Left cardiac atrium (tissue), 4 donors: ENCODE data around the gene ADGRL4. TPM values are rescaled to one million over a fixed set of nuclear protein-coding genes. Genes with fewer than 3 reads are reported as not detected.
"Not testable (repeated sequence)": the region's sequence is repeated elsewhere in the genome, so short reads cannot be mapped to it uniquely, and the experiment has no call there.

Experiments
- ATAC-seq, 2 donors: fragments of 200-7000 bp; cut with Tn5 transposase; one replicate each; pipeline ENCODE4 v1.9.1; 2020; ENCODE audit warnings: mild to moderate bottlenecking in 2 of 2, moderate library complexity in 2 of 2
- DNase-seq: peaks from one replicate; pipeline ENCODE4 v3.0.0-alpha.2; 2020
- intact Hi-C, 2 donors: fragments of 100-400 bp; cut with DNase I; formaldehyde crosslinking; loops; one replicate each; pipeline versions ENCODE4 v1.14.1 to v1.15.1; 2022 to 2023
- total RNA-seq, 2 donors: library from RNA; stranded (reverse); fragmentation: NEBNext Ultra II Directional; extraction: Animal tissue kit (Norgen Biotek cat#: 25700); gene quantifications; one replicate each; pipeline ENCODE4 v1.2.1, GENCODE V29; 2021
- donor health status: DM: no; HTN: yes; CAD: no.
- donor health status: DM: no; HTN: yes; CAD: no; lungs with severe emphysema.
- donor health status: DM: yes; HTN: yes; CAD: no.
- donor health status: Dilated cardiomyopathy.

ADGRL4 gene
- total RNA-seq, 2 donors from 2014 or later: 30.6 to 34.8 TPM

DNA sequence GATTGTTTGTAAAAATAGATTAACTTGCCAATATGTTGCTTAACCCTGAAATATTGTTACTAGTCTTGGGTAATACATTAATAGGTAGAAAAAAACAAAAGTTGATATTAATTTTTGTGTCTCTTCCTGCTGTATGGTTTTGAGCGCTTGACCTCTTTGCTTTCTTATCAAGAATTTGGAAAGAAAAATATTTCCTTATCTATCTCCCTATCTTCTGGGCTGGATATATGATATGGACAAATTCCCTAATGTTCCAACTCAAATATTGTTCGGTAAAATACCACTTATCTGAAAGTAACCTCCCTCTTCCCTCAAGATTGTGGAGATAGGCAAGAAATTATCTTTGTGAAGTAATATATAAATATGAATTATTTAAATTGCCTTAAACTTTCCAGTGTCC, 57.3 kb downstream of the ADGRL4 start:
- intact Hi-C loops: no loop called here
- DNase-seq: no peak
- ATAC-seq: no peak

- intact Hi-C loops: no loop called here
- ATAC-seq (no peak), DNase-seq (no peak)
These were observed 87.4 kb downstream of the ADGRL4 start for GRCh38 chr1:78919150-78919549.

- DNase-seq (no peak), ATAC-seq (no peak)
- intact Hi-C loops: no loop called here
These were observed 88.4 kb downstream of the ADGRL4 start for GRCh38 chr1:78918157-78918556.

- intact Hi-C loops: no loop called here
- ATAC-seq (no peak), DNase-seq (no peak)
These were observed 89.5 kb downstream of the ADGRL4 start for GRCh38 chr1:78916986-78917385.

GRCh38 chr1:78913950-78914349, 92.6 kb downstream of the ADGRL4 start:
- ATAC-seq (no peak), DNase-seq (no peak)
- intact Hi-C loops: no loop called here

DNA sequence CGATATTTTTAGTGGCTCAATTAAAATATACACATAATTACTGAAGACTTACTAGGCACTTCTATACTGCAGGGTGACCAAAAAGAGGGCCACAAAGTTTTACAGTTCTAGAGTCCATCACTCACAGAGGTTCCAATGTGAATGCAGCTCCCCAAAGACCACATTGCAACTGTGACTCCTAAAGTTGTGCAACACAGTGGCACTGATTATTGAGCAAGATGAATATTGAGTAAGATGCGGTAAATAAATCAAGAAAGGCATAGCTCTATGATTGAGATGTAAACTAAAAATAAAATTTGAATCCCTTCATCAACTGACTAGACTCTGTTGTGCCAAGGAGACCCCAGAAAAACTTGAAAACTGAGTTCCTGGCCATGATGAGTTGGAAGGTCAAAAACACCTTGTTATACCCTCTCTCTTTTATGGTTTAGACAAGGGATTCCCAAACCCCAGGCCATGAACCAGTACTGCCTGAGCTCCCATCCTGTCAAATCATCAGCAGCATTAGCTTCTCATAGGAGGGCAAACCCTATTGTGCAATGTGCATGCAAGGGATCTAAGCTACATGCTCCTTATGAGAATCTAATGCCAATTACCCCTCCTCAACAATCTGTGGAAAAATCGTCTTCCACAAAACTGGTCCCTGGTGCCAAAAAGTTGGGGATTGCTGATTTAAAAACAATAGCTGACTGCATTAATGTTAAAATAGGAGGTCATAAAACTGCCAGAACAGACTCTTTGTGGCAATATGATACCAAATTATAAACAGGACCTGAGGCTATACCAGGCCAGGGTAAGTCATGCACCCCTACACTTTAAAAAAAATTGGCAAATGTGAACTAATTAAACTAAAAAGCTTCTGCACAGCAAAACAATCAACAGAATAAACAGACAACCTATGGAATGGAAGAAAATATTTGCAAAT, 94.3 kb downstream of the ADGRL4 start:
- DNase-seq: no peak
- no peak for ATAC-seq
- intact Hi-C loops: no loop called here

- ATAC-seq: no peak
- intact Hi-C loops: no loop called here
- no peak for DNase-seq
These were observed 103.9 kb downstream of the ADGRL4 start for GRCh38 chr1:78902641-78903040.

- intact Hi-C loops: no loop called here
- ATAC-seq (no peak), DNase-seq (no peak)
These were observed 111.7 kb downstream of the ADGRL4 start for GRCh38 chr1:78894811-78895210.

DNA sequence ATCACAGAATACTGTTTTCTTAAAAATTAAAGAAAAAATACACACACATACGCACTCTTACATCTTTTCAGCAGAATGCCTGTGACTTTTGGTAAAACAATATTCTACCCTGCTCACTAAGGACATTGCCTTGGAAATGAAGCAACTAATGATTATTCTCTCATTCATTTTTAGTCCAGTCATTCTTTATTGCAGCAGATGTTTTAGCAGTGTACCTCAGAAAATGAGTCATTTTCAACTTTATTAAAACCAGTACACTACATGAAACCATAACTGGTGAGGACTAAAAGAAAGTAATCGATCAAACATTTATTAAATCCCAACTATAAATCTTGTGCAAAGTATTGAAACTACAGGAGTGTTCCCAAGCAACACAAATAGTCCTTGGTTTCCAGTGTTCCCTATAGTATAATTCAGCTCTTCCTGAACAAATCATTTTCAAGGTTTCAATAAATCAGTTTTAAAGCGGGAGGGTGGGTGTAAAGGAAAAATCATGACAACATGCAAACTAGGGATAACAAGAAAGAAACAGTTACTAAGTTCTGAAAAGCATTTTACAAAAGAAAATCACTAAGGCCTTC, 114.2 kb downstream of the ADGRL4 start:
- ATAC-seq (no peak), DNase-seq (no peak)
- intact Hi-C loops: no loop called here

DNA sequence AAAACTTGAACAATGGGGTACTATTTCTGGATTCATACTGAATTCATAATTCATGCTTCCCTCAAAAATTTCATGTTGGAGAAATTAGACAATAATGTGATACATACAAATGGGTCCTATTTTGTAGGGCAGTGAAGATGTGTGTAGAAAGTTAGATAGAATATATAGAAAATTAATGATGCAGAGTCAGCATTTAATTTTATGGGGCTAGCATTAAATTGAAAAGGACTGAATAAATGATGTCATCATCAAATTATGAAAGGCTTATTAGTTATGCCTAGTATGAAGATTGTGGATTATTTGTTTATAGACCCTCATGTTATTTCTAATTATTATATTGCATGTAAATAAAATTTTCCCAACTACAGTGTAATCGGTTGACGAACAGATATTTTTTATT, 119.1 kb downstream of the ADGRL4 start:
- intact Hi-C loops: no loop called here
- ATAC-seq: no peak
- DNase-seq: no peak

DNA sequence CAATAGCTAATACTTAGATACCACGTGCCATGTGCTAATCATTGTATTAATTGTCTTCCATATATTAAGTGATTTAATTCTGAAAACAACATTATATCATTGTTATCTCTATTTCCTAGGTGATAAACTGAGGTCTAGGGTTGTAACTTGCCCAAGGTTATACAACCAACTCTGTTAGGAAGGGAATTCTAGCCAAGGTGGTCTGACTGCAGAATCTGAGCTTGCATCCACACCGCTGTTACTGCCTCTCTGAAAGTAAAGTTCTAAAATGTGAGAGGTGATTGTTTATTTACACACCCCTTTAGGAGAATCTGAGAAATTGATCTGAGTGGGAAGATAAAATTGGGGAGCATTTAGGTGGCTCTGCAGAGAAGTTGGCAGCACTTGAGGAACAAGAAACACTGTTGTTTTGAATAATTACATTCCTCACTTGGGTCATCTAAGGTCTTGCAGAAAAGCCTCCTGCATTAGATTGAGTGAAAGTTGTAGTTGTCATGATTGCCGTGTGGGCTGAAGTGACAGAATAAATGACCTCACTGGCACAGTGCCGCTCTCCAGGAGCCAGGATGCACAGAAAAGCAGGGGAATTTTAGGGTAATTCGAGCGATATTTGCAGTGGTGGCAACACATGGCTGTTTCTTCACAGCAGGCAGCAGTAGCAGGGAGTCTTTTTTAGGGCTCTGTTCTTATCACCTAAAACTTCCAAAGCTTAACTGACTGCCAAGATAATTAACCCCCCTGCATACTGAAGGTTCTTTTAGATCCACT, 121.7 kb downstream of the ADGRL4 start:
- ATAC-seq (no peak), DNase-seq (no peak)
- intact Hi-C loops: no loop called here

DNA sequence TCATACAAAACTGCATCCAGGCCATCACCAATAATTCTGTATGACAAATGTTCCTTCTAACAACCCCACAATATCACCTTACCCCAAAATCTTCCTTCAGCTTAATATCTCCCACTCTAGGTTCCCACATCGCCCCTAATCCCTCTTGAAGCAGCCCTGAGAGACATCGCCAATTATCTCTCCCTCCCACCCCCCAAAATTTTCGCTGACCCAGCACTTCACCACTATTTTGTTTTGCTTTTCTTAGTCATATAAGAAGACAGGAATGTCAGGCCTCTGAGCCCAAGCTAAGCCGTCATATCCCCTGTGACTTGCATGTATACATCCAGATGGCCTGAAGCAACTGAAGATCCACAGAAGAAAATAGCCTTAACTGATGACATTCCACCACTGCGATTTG, 126.3 kb downstream of the ADGRL4 start:
- intact Hi-C loops: no loop called here
- ATAC-seq: no peak
- no peak for DNase-seq

GRCh38 chr1:78875986-78876385, 130.5 kb downstream of the ADGRL4 start:
- DNase-seq, intact Hi-C loops, ATAC-seq: not testable (repeated sequence)

DNA sequence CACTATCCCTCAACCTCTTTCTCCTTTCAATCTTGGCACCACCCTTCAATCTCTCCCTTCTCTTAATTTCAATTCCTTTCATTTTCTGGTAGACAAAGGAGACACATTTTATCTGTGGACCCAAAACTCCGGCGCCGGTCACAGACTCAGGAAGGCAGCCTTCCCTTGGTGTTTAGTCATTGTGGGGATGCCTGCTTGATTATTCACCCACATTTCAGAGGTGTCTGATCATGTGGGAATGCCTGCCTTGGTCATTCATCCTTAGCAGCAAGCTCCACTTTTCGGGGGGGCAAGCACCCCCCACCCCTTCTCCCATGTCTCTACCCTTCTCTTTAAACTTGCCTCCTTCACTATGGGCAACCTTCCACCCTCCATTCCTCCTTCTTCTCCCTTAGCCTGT, 133.7 kb downstream of the ADGRL4 start:
- ATAC-seq, intact Hi-C loops, DNase-seq: not testable (repeated sequence)

DNA sequence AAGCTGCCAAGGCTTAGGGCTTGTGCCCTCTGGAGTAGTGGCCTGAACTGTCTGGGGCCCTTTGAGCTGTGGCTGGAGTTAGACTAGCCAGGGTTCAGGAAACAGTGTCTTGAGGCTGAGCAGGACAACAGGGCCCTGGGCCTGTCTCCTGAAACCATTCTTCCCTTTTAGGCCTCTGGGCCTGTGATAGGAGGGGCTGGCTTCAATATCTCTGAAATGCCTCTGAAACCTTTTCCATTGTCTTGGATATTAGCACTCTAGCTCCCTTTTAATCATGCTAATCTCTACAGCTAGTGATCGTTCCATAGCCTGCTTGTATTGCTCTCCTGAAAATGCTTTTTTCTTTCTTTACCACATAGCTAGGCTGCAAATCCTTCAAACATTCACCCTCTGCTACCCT, 135.3 kb downstream of the ADGRL4 start:
- intact Hi-C loops: no loop called here
- no peak for ATAC-seq
- DNase-seq: no peak

DNA sequence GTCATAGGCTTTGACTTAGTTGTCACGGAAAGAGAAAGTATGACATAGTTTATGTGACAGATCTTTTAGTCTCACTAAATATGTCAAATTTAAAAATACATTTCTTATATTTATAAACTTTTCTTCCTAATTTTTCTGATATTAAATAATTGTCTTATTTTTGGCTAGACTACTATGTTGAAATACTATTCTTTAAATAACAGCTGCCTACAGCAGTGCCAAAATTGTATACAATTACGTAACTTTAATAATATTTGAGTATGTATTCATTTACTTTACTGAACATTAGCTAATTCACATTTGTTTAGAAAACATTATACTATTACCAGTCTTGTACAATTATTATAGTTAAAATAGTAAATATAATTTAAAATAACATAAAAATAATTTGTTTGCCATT, 137.4 kb downstream of the ADGRL4 start:
- intact Hi-C loops: no loop called here
- ATAC-seq: no peak
- no peak for DNase-seq

DNA sequence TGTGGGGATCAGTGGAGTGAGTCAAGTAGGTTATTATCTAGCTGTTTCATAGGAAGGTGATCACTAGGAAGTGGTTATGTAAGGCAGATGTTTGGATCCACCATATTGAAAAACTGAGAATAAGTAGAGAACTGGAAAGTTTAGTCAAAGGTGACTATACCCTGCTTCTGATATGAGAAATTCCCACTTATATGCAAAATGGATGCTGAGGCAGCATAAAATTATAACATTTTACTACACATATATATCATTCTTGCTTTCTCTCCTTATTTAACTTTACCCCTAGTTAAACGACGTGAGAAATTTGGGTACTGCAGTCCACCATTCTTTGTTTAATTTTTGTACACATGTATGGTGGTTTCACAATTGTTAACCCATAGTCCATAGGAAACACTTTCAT, 142.4 kb downstream of the ADGRL4 start:
- DNase-seq (no peak), ATAC-seq (no peak)
- intact Hi-C loops: no loop called here

DNA sequence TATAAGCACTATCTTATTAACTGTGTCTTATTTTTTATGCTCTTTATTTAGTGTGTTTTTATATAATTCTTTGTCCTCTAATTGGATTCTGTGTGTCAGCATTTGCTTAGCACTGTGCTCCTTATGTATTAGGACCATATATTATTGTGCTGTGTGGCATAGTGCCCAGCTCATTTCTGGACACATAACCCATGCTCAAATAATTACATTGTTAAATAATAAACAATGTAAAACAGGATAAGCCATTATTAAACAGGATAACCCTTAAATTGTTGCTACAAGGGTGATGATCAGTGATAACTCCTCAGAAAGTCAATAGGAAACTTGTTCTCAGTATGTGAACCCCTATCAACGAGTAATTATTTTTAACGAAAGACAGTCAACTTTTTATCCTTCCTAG, 150.4 kb downstream of the ADGRL4 start:
- ATAC-seq: no peak
- intact Hi-C loops: no loop called here
- no peak for DNase-seq

GRCh38 chr1:78855258-78855657, 151.3 kb downstream of the ADGRL4 start:
- ATAC-seq (no peak), DNase-seq (no peak)
- intact Hi-C loops: no loop called here

DNA sequence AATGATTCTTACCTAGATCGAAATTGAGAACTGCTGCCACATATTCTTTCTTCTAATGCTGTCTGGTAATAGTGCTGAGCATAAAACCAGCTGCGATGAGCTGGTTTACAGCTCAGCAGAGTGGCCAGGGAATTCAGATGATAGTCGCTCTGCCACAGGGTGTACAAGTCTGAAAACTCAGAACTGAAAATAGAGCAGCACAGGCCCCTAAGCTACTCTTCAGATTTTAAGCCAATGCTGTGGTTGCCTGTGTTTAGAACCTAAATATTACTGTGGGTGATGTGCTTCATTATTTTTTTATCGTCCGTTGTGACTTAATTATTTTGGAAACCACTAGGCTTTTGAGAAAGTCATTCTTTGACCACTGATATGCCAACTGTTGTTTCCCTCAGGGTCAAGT, 152.0 kb downstream of the ADGRL4 start:
- DNase-seq: no peak
- intact Hi-C loops: no loop called here
- ATAC-seq: no peak
